ENCODE data around the gene DPP10. TPM values are rescaled to one million over a fixed set of nuclear protein-coding genes. Genes with fewer than 3 reads are reported as not detected.
A peak's percentile ranks its signal among the peaks of the same experiment; 100 is the strongest.

The DPP10 gene
- total RNA-seq, 1 experiment from 2014 or later: not detected

DNA sequence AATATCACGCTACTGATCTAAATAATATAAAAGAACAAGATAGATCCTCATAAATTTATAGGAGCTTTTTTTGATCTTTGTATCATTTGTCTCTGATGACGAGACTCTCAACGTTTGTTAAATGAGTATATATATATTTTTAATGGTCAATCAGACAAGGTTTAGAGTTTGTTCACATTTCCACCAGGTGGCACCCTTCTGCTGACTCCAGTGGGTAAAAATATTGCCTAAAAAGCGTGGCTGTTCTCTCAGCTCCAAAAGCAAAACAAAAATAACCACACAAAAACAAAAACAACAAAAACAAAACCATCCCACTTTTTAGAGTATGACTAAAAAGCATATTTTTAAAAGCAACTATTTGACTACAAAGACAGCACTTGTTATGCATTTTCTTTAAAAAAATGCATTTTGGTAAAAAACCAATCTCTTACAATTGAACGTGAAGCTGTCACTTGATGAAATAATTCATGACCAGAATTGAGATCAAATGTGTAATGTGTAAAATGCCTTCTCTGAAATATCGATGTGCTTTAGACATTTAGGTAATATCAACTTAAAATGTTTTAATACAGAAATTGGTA is 723.2 kb downstream of the DPP10 start:
- no TSS peak for BruUV-seq (replicated peaks)
- ChIA-PET POLR2A (interaction anchor here (0.6 to 0.7 kb wide), 2 partner anchors 69 to 248 kb away, joined by 3 read pairs; no protein-coding TSS in a partner anchor), CTCF (interaction anchor here (0.6 to 2.4 kb wide), 19 partner anchors 9 to 1494 kb away, joined by 3 to 14 read pairs (median 3); no protein-coding TSS in a partner anchor)
- Mint-ChIP-seq H3K4me1 (ENCODE audit: insufficient read depth, unreplicated experiment) (no peaks in the 10 kb centered on the region), H3K27ac (ENCODE audit: low read depth, unreplicated experiment) (no peak overlapping the region), H3K27me3 (ENCODE audit: insufficient read depth, unreplicated experiment) (no peaks in the 10 kb centered on the region), H3K36me3 (ENCODE audit: insufficient read depth, unreplicated experiment) (no peaks in the 10 kb centered on the region), H3K4me3 (ENCODE audit: unreplicated experiment) (no peak overlapping the region), H3K9me3 (ENCODE audit: unreplicated experiment) (peaks cover 4% of the 10 kb centered on the region)
- peak; percentile 63 for DNase-seq (ENCODE audit: unreplicated experiment)
- TF ChIP-seq, protein P1, sequence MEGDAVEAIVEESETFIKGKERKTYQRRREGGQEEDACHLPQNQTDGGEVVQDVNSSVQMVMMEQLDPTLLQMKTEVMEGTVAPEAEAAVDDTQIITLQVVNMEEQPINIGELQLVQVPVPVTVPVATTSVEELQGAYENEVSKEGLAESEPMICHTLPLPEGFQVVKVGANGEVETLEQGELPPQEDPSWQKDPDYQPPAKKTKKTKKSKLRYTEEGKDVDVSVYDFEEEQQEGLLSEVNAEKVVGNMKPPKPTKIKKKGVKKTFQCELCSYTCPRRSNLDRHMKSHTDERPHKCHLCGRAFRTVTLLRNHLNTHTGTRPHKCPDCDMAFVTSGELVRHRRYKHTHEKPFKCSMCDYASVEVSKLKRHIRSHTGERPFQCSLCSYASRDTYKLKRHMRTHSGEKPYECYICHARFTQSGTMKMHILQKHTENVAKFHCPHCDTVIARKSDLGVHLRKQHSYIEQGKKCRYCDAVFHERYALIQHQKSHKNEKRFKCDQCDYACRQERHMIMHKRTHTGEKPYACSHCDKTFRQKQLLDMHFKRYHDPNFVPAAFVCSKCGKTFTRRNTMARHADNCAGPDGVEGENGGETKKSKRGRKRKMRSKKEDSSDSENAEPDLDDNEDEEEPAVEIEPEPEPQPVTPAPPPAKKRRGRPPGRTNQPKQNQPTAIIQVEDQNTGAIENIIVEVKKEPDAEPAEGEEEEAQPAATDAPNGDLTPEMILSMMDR (IDR thresholded peaks at IDR 0.05; ENCODE audit: unreplicated experiment): peak; percentile 40
- intact Hi-C loops (cut with micrococcal nuclease): loop anchor here (10.0 kb wide), 4 partner anchors 489 to 1529 kb away; no protein-coding TSS in a partner anchor

DNA sequence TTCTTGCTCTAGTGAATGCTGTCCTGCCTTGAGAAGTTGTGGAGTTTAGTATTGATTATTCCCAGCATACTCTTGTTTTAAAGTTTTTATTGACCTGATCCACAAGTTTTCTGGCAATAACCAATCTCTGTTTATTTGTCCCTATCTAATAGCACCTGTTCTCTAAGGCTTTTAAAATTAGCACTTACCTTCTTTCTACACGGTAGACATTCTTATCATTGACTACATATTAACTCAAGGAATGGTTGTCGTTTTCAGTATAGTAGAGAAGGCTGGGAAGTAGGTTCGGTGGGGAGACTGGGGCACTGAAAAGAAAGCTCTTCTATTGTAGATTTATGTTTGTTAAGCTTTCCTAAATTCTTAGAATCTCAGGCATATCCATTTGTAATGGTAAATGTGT is 726.0 kb downstream of the DPP10 start:
- intact Hi-C loops (cut with micrococcal nuclease): loop anchor here (10.0 kb wide), 4 partner anchors 486 to 1526 kb away; no protein-coding TSS in a partner anchor
- H3K9me3 Mint-ChIP-seq (ENCODE audit: unreplicated experiment): no peaks in the 10 kb centered on the region
- no peak for DNase-seq (ENCODE audit: unreplicated experiment)
- H3K4me3 Mint-ChIP-seq (ENCODE audit: unreplicated experiment): no peak overlapping the region
- TF ChIP-seq, protein P1 (IDR thresholded peaks at IDR 0.05; ENCODE audit: unreplicated experiment): no peak
- H3K27ac Mint-ChIP-seq (ENCODE audit: low read depth, unreplicated experiment): no peak overlapping the region
- no peaks in the 10 kb centered on the region for H3K36me3 Mint-ChIP-seq (ENCODE audit: insufficient read depth, unreplicated experiment)
- BruUV-seq (replicated peaks): no TSS peak
- ChIA-PET POLR2A (no interaction called here), CTCF (no interaction called here)
- H3K4me1 Mint-ChIP-seq (ENCODE audit: insufficient read depth, unreplicated experiment): no peaks in the 10 kb centered on the region
- H3K27me3 Mint-ChIP-seq (ENCODE audit: insufficient read depth, unreplicated experiment): no peaks in the 10 kb centered on the region

GRCh38 chr2:115169814-115170213 is 727.4 kb downstream of the DPP10 start:
- H3K4me1 Mint-ChIP-seq (ENCODE audit: insufficient read depth, unreplicated experiment): no peaks in the 10 kb centered on the region
- no peak for DNase-seq (ENCODE audit: unreplicated experiment)
- POLR2A ChIA-PET: no interaction called here
- no peak overlapping the region for H3K27ac Mint-ChIP-seq (ENCODE audit: low read depth, unreplicated experiment)
- CTCF ChIA-PET: no interaction called here
- intact Hi-C loops (cut with micrococcal nuclease): loop anchor here (10.0 kb wide), 4 partner anchors 485 to 1525 kb away; no protein-coding TSS in a partner anchor
- no peaks in the 10 kb centered on the region for H3K36me3 Mint-ChIP-seq (ENCODE audit: insufficient read depth, unreplicated experiment)
- TF ChIP-seq, protein P1 (IDR thresholded peaks at IDR 0.05; ENCODE audit: unreplicated experiment): no peak
- no peaks in the 10 kb centered on the region for H3K27me3 Mint-ChIP-seq (ENCODE audit: insufficient read depth, unreplicated experiment)
- BruUV-seq (replicated peaks): no TSS peak
- H3K4me3 Mint-ChIP-seq (ENCODE audit: unreplicated experiment): no peak overlapping the region
- no peaks in the 10 kb centered on the region for H3K9me3 Mint-ChIP-seq (ENCODE audit: unreplicated experiment)

DNA sequence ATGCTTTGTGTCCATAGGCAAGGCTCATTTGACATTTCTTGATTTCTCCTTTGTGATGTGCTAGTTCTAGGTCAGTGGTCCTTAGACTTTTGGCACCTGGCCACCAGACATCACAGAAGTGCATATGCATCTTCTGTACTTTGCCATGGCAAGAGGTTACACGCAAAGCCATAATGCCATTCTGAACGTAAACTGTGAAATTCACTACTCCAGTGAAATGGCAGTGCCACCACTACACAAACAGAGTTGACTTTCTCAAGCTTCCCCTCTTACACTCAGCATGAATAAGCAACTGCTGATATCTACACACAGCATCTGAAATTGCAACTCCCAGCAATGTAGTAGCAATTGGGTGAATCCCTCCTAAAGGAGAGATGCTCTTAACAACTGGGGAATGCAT is 729.3 kb downstream of the DPP10 start:
- CTCF ChIA-PET: interaction anchor here (0.9 kb wide), 1 partner anchor 12 kb away, joined by 3 read pairs; no protein-coding TSS in a partner anchor

More for the DNA sequence above, 729.3 kb downstream of the DPP10 start:
- no peak for DNase-seq (ENCODE audit: unreplicated experiment)
- no peaks in the 10 kb centered on the region for H3K9me3 Mint-ChIP-seq (ENCODE audit: unreplicated experiment)
- no peaks in the 10 kb centered on the region for H3K27me3 Mint-ChIP-seq (ENCODE audit: insufficient read depth, unreplicated experiment)
- no peak overlapping the region for H3K27ac Mint-ChIP-seq (ENCODE audit: low read depth, unreplicated experiment)
- no peaks in the 10 kb centered on the region for H3K36me3 Mint-ChIP-seq (ENCODE audit: insufficient read depth, unreplicated experiment)
- no peaks in the 10 kb centered on the region for H3K4me1 Mint-ChIP-seq (ENCODE audit: insufficient read depth, unreplicated experiment)
- POLR2A ChIA-PET: no interaction called here
- TF ChIP-seq, protein P1 (IDR thresholded peaks at IDR 0.05; ENCODE audit: unreplicated experiment): no peak
- no peak overlapping the region for H3K4me3 Mint-ChIP-seq (ENCODE audit: unreplicated experiment)
- no TSS peak for BruUV-seq (replicated peaks)
- intact Hi-C loops (cut with micrococcal nuclease): no loop called here

Measured in MCF 10A (cell line).